ENCODE results near the gene IPO4.

DNA sequence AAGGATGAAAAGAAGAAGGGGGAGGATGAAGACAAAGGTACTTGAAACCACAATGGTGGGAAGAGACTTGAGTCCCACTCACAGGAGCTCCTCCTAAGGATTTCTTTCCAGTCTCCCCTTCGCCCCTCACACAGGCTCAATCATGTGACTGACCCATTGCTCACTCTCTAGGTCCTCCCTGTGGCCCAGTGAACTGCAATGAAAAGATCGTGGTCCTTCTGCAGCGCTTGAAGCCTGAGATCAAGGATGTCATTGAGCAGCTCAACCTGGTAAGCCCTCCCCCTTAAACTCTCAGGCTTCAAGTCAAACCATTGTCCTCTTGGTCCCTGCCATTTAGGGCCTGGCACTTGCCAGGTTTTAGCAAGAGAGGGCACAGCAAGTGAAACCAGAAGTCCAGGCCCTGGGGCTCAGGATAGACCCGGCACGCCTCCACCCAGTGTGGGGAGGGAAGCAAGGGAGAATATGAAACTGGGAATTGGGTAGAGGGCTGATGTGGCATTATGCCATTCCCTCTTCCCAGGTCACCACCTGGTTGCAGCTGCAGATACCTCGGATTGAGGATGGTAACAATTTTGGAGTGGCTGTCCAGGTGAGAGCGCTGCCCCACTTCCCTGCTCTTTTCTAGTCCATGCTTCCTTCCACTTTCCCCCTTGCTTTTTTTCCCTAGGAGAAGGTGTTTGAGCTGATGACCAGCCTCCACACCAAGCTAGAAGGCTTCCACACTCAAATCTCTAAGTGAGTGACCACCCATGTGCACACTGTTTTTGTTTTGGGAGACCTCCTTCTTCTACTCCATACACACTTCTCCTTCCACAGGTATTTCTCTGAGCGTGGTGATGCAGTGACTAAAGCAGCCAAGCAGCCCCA is 50.9 kb downstream of the IPO4 start:
- TF ChIP-seq, protein P1, sequence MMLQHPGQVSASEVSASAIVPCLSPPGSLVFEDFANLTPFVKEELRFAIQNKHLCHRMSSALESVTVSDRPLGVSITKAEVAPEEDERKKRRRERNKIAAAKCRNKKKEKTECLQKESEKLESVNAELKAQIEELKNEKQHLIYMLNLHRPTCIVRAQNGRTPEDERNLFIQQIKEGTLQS (IDR thresholded peaks at IDR 0.05; ENCODE audit: borderline replicate concordance, extremely low read depth, low read depth, low read length), result no peak
- TF ChIP-seq, protein P2, sequence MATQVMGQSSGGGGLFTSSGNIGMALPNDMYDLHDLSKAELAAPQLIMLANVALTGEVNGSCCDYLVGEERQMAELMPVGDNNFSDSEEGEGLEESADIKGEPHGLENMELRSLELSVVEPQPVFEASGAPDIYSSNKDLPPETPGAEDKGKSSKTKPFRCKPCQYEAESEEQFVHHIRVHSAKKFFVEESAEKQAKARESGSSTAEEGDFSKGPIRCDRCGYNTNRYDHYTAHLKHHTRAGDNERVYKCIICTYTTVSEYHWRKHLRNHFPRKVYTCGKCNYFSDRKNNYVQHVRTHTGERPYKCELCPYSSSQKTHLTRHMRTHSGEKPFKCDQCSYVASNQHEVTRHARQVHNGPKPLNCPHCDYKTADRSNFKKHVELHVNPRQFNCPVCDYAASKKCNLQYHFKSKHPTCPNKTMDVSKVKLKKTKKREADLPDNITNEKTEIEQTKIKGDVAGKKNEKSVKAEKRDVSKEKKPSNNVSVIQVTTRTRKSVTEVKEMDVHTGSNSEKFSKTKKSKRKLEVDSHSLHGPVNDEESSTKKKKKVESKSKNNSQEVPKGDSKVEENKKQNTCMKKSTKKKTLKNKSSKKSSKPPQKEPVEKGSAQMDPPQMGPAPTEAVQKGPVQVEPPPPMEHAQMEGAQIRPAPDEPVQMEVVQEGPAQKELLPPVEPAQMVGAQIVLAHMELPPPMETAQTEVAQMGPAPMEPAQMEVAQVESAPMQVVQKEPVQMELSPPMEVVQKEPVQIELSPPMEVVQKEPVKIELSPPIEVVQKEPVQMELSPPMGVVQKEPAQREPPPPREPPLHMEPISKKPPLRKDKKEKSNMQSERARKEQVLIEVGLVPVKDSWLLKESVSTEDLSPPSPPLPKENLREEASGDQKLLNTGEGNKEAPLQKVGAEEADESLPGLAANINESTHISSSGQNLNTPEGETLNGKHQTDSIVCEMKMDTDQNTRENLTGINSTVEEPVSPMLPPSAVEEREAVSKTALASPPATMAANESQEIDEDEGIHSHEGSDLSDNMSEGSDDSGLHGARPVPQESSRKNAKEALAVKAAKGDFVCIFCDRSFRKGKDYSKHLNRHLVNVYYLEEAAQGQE (IDR thresholded peaks at IDR 0.05; ENCODE audit: low read depth, low read length), result no peak
- no peak for TF ChIP-seq RAD51 (IDR thresholded peaks at IDR 0.05)
- TF ChIP-seq SUZ12 (IDR thresholded peaks at IDR 0.05; ENCODE audit: unreplicated experiment), result no peak
- TF ChIP-seq CREB1 (IDR thresholded peaks at IDR 0.05; ENCODE audit: low read depth), result no peak
- no peak for TF ChIP-seq RCOR1 (conservative IDR thresholded peaks at IDR 0.05; ENCODE audit: low read depth, low read length)
- TF ChIP-seq, protein P3, sequence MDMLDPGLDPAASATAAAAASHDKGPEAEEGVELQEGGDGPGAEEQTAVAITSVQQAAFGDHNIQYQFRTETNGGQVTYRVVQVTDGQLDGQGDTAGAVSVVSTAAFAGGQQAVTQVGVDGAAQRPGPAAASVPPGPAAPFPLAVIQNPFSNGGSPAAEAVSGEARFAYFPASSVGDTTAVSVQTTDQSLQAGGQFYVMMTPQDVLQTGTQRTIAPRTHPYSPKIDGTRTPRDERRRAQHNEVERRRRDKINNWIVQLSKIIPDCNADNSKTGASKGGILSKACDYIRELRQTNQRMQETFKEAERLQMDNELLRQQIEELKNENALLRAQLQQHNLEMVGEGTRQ (IDR thresholded peaks at IDR 0.05; ENCODE audit: borderline replicate concordance, low read depth, low read length), result no peak
- no peak for TF ChIP-seq YY1 (IDR thresholded peaks at IDR 0.05; ENCODE audit: low read depth, low read length)
- no peak for TF ChIP-seq SIN3A (IDR thresholded peaks at IDR 0.05; ENCODE audit: low read depth, low read length)
- TF ChIP-seq TARDBP (IDR thresholded peaks at IDR 0.05; ENCODE audit: borderline replicate concordance), result no peak
- TF ChIP-seq ZNF622 (IDR thresholded peaks at IDR 0.05), result no peak
- no peak for TF ChIP-seq TCF12 (IDR thresholded peaks at IDR 0.05; ENCODE audit: low read depth, low read length)

Data from GM12878 (cell line).